HepG2 (cell line): ENCODE data around the gene TSPAN32. TPM values are rescaled to one million over a fixed set of nuclear protein-coding genes. Genes with fewer than 3 reads are reported as not detected.

ENCODE experiments used
- ATAC-seq: fragments of 200-7000 bp; cut with Tn5 transposase; 3 replicates; pipeline ENCODE4 v1.9.1; 2020; ENCODE audit warnings: mild to moderate bottlenecking, moderate library complexity
- BruUV-seq: library from RNA; stranded (reverse); fragments of 400-500 nt; replicated peaks from 2 replicates; lab custom pipeline; 2021; lab: Mats Ljungman, UMichigan
- CTCF ChIA-PET: fragments of 300-600 bp; formaldehyde crosslinking; extraction: SDS; loops from one replicate; lab custom pipeline; 2021; ENCODE audit warnings: low total read pairs, inconsistent platforms, low intra/inter-chr PET ratio; lab: Yijun Ruan, JAX
- POLR2A ChIA-PET: fragments of 350-600 bp; sonication (Branson Sonifier 250); formaldehyde crosslinking; loops from one replicate; lab custom pipeline; 2020; ENCODE audit warnings: antibody characterized with exemption, inconsistent platforms; lab: Yijun Ruan, JAX
- DNase-seq: peaks from one replicate; pipeline ENCODE4 v3.0.0-alpha.2; 2015; ENCODE audit warnings: low spot score
- FAIRE-seq: peaks from 3 replicates; lab custom pipeline; 2011; peaks lifted over from hg19 to GRCh38; lab: Jason Lieb, UNC
- H2AFZ ChIP-seq: one replicate; pipeline ENCODE4 v1.6.1; 2011; ENCODE audit warnings: low read length, inconsistent platforms
- H3K27ac ChIP-seq: fragments of 300-600 bp; 3 replicates; pipeline ENCODE4 v1.8.0; 2011; ENCODE audit warnings: mixed run types, mild to moderate bottlenecking, mixed read lengths, low read length, inconsistent platforms; ENCODE audit not compliant: insufficient read depth; ENCODE audit errors: extremely low read length
- H3K27me3 ChIP-seq, 2 experiments: fragments of 200-600 bp in 1 of 2; 2 replicates in 1 of 2; 3 replicates in 1 of 2; pipeline versions ENCODE4 v1.6.0 to v1.8.0; 2011; ENCODE audit warnings: low read length in 2 of 2, mild to moderate bottlenecking in 2 of 2, moderate library complexity in 2 of 2, inconsistent platforms in 1 of 2; ENCODE audit not compliant: insufficient read depth in 2 of 2, control insufficient read depth in 1 of 2
- H3K36me3 ChIP-seq, 2 experiments: fragments of 200-600 bp in 1 of 2; replicated peaks in 1 of 2; 2 replicates in 1 of 2; 3 replicates in 1 of 2; pipeline versions ENCODE4 v1.5.1 to v1.8.0; 2011; ENCODE audit warnings: low read length in 2 of 2, inconsistent platforms in 1 of 2; ENCODE audit not compliant: insufficient read depth in 2 of 2, control insufficient read depth in 1 of 2
- H3K4me1 ChIP-seq: 2 replicates; pipeline ENCODE4 v1.5.1; 2012; ENCODE audit warnings: low read length, inconsistent platforms; ENCODE audit not compliant: insufficient read depth
- H3K4me2 ChIP-seq: 2 replicates; pipeline ENCODE4 v1.6.0; 2011; ENCODE audit warnings: low read depth, low read length, inconsistent platforms
- H3K4me3 ChIP-seq, 3 experiments: fragments of 200-600 bp in 1 of 3; sonication (generic), shearing (Covaris generic) in 1 of 3; replicated peaks in 1 of 3; 2 replicates each; pipeline ENCODE4 v1.5.1; 2011 to 2016; ENCODE audit warnings: low read length in 3 of 3, inconsistent platforms in 2 of 3, low read depth in 2 of 3, mild to moderate bottlenecking in 2 of 3, control low read depth in 1 of 3, mixed read lengths in 1 of 3; ENCODE audit not compliant: insufficient read depth in 1 of 3
- H3K79me2 ChIP-seq: one replicate; pipeline ENCODE4 v1.6.1; 2011; ENCODE audit warnings: low read length, inconsistent platforms; ENCODE audit not compliant: insufficient read depth
- H3K9ac ChIP-seq: 2 replicates; pipeline ENCODE4 v1.6.0; 2011; ENCODE audit warnings: mild to moderate bottlenecking, low read depth, low read length, inconsistent platforms; ENCODE audit not compliant: insufficient read depth
- H3K9me3 ChIP-seq: 2 replicates; pipeline ENCODE4 v1.5.1; 2012; ENCODE audit warnings: mild to moderate bottlenecking, low read length
- H4K20me1 ChIP-seq: 2 replicates; pipeline ENCODE4 v1.6.0; 2011; ENCODE audit warnings: inconsistent platforms, mild to moderate bottlenecking, low read length, moderate library complexity; ENCODE audit not compliant: insufficient read depth
- DNMT1 ChIP-seq: sonication (generic); formaldehyde crosslinking; IDR thresholded peaks from 2 replicates; pipeline ENCODE4 v1.5.1; 2020; ENCODE audit warnings: mild to moderate bottlenecking, missing genetic modification reagents
- NFE2L2 ChIP-seq: fragments of 150-350 bp; IDR thresholded peaks from 2 replicates; pipeline ENCODE4 v1.6.1; 2014; ENCODE audit warnings: low read length
- TCF12 ChIP-seq, 2 experiments: fragments of 450-650 bp in 1 of 2; sonication (generic) in 1 of 2; formaldehyde crosslinking in 1 of 2; IDR thresholded peaks; 2 replicates each; pipeline versions ENCODE4 v1.6.1 to v1.8.0; 2017 to 2022; ENCODE audit warnings: antibody characterized with exemption in 1 of 2, mild to moderate bottlenecking in 1 of 2, missing genetic modification reagents in 1 of 2, moderate library complexity in 1 of 2
- TFE3 ChIP-seq: IDR thresholded peaks from 2 replicates; pipeline ENCODE4 v1.6.1; 2016
- ZBTB46 ChIP-seq: sonication (generic); formaldehyde crosslinking; IDR thresholded peaks from 2 replicates; pipeline ENCODE4 v1.4.0; 2020; ENCODE audit warnings: mild to moderate bottlenecking, missing genetic modification reagents, borderline replicate concordance
- ZFP91 ChIP-seq: sonication (generic); formaldehyde crosslinking; IDR thresholded peaks from 2 replicates; pipeline ENCODE4 v1.9.0; 2022; ENCODE audit warnings: missing genetic modification reagents, mild to moderate bottlenecking, borderline replicate concordance
- ZNF597 ChIP-seq: sonication (generic); formaldehyde crosslinking; IDR thresholded peaks from 2 replicates; pipeline ENCODE4 v1.5.0; 2020; ENCODE audit warnings: missing genetic modification reagents
- WGBS: methylation state at CpG from one replicate; pipeline ENCODE4 v1.1.6; 2017; ENCODE audit warnings: low lambda C conversion rate; 5-methylcytosine and 5-hydroxymethylcytosine counted together
- in situ Hi-C: cut with HindIII; loops from 2 replicates; pipeline ENCODE4 v1.10.0; 2017; ENCODE audit warnings: low pct_unique_long_range_greater_than_20kb; ENCODE audit not compliant: extremely low pct_ligation_motif_present
- intact Hi-C: fragments of 100-400 bp; cut with micrococcal nuclease; formaldehyde crosslinking; loops from one replicate; pipeline ENCODE4 v1.10.0; 2022; ENCODE audit not compliant: unreplicated experiment
- polyA plus RNA-seq, 8 experiments: library from polyadenylated mRNA; depleted of rRNA in 3 of 8; stranded (reverse) in 7 of 8; unstranded in 1 of 8; fragments of >200 nt; fragmentation: Illumina TruSeq in 4 of 8; extraction: Trizol in 4 of 8; gene quantifications; 2 replicates each; pipeline versions ENCODE4 v1.2.1 to v1.2.3, GENCODE V29; 2011 to 2016; ENCODE audit warnings: low read depth in 4 of 8, missing spikeins in 1 of 8, mixed read lengths in 1 of 8; ENCODE audit not compliant: insufficient read depth in 1 of 8
- total RNA-seq, 5 experiments: library from RNA; depleted of rRNA; stranded (reverse); fragments of >200 nt; fragmentation: Illumina TruSeq; extraction: Trizol; gene quantifications; 2 replicates each; pipeline ENCODE4 v1.2.3, GENCODE V29; 2016; ENCODE audit warnings: low read depth in 1 of 5

TSPAN32 gene
- total and polyA plus RNA-seq, 2 of the 13 experiments (the other 11 are each of a cell fraction or from before 2014, with no cell fraction given) = 0.09 to 0.70 TPM

- CTCF ChIA-PET = interaction anchor here (2.2 kb wide), 1 partner anchor 96 kb away, joined by 9 read pairs; no protein-coding TSS in a partner anchor
- BruUV-seq = no TSS peak
- Histone ChIP-seq H3K4me2 (no peak overlapping the region), H3K79me2 (no peaks in the 10 kb centered on the region), H3K4me1 (peaks cover 7% of the 10 kb centered on the region), H3K9me3 (no peaks in the 10 kb centered on the region), H3K9ac (no peak overlapping the region), H3K4me3 (no peak overlapping the region), H3K27me3 (peaks cover 1 to 32% of the 10 kb centered on the region in 2 experiments; a peak in 2 of 5 replicates), H3K27ac (no peak overlapping the region), H4K20me1 (no peaks in the 10 kb centered on the region), H2AFZ (no peak overlapping the region), H3K36me3 (no peaks in the 10 kb centered on the region)
- no peak for DNase-seq
- in situ Hi-C loops (no loop called here), intact Hi-C loops (no loop called here)
- FAIRE-seq = no peak
- POLR2A ChIA-PET = no interaction called here
- ATAC-seq = no peak
- WGBS = 67% methylated on average over 20 of the region's 20 CpGs
- TF ChIP-seq ZNF597 (CRISPR knock-in tag) (no peak), TFE3 (CRISPR knock-in tag) (no peak), DNMT1 (CRISPR knock-in tag) (no peak), ZFP91 (no peak), NFE2L2 (no peak), ZBTB46 (CRISPR knock-in tag) (no peak), TCF12 (IDR thresholded peaks at IDR 0.05) (no peak), TCF12 (CRISPR knock-in tag; IDR thresholded peaks at IDR 0.05) (no peak)
Observed at GRCh38 chr11:2293531-2293971, 8.3 kb upstream of the TSPAN32 start.
